ENCODE measurements around the gene PAK5. TPM values are rescaled to one million over a fixed set of nuclear protein-coding genes. Genes with fewer than 3 reads are reported as not detected.

Gene PAK5
- total RNA-seq, 4 donors from 2014 or later: 0.07 TPM; not detected in 3

DNA sequence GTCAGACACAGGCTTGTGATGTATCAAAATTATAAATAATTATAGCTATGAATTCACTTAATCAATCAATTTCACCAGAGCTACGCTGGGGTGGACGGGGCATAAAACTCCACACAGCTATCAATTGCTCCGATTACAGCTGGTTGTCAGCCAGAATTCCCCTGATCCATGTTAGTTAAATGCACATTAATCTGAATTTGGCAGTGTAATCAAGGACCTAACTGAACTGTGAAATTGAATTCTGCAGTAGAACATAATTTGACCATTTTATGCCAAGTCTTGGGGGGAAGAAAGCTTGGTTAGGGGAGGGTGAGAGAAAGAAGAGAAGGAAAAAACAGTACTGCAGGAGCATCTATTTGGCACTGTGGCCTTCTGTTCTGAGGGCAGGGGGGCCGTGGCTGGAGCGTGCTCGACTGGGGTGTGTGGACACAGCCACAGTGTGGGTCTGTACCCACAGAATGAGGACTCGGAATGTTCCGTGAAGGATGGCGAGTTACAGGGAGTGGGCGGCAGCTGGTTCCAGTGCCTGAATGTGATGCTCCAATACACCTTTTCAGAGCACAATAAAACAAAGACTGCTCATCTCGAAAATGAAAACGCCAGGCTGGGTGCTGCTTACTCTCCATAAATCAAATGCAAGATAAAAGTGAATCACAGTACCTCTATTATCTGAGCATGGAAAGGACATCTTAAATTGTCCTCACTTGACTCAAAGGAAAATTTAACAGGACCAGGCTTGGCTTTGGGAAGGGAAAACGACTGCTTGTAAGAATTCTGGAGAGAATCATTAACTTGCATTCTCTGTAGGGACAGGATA is 265.3 kb downstream of the PAK5 start:
- intact Hi-C loops (cut with DNase I; ENCODE audit: low total_unique reads): no loop called here
- DNase-seq: no peak
- Histone ChIP-seq H3K4me3 (no peak overlapping the region), H3K36me3 (no peaks in the 10 kb centered on the region), H3K9me3 (no peaks in the 10 kb centered on the region), H3K27me3 (no peaks in the 10 kb centered on the region), H3K27ac (no peak overlapping the region), H3K4me1 (no peaks in the 10 kb centered on the region)
- TF ChIP-seq, protein P1, sequence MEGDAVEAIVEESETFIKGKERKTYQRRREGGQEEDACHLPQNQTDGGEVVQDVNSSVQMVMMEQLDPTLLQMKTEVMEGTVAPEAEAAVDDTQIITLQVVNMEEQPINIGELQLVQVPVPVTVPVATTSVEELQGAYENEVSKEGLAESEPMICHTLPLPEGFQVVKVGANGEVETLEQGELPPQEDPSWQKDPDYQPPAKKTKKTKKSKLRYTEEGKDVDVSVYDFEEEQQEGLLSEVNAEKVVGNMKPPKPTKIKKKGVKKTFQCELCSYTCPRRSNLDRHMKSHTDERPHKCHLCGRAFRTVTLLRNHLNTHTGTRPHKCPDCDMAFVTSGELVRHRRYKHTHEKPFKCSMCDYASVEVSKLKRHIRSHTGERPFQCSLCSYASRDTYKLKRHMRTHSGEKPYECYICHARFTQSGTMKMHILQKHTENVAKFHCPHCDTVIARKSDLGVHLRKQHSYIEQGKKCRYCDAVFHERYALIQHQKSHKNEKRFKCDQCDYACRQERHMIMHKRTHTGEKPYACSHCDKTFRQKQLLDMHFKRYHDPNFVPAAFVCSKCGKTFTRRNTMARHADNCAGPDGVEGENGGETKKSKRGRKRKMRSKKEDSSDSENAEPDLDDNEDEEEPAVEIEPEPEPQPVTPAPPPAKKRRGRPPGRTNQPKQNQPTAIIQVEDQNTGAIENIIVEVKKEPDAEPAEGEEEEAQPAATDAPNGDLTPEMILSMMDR (IDR thresholded peaks at IDR 0.05): no peak
- no peak for TF ChIP-seq POLR2A (IDR thresholded peaks at IDR 0.05)

- Histone ChIP-seq H3K27ac (no peak overlapping the region), H3K27me3 (no peaks in the 10 kb centered on the region), H3K4me3 (no peak overlapping the region), H3K36me3 (no peaks in the 10 kb centered on the region), H3K4me1 (no peaks in the 10 kb centered on the region), H3K9me3 (no peaks in the 10 kb centered on the region)
- intact Hi-C loops (cut with DNase I; ENCODE audit: low total_unique reads): no loop called here
- DNase-seq: no peak
- no peak for TF ChIP-seq POLR2A (IDR thresholded peaks at IDR 0.05)
- TF ChIP-seq, protein P1 (IDR thresholded peaks at IDR 0.05): no peak
Observed at GRCh38 chr20:9572670-9573069, 266.2 kb downstream of the PAK5 start.

GRCh38 chr20:9571783-9572182 is 267.1 kb downstream of the PAK5 start:
- no peak for DNase-seq
- TF ChIP-seq POLR2A (IDR thresholded peaks at IDR 0.05): no peak
- TF ChIP-seq, protein P1 (IDR thresholded peaks at IDR 0.05): no peak
- Histone ChIP-seq H3K4me1 (no peaks in the 10 kb centered on the region), H3K27me3 (no peaks in the 10 kb centered on the region), H3K27ac (no peak overlapping the region), H3K4me3 (no peak overlapping the region), H3K36me3 (no peaks in the 10 kb centered on the region), H3K9me3 (no peaks in the 10 kb centered on the region)
- intact Hi-C loops (cut with DNase I; ENCODE audit: low total_unique reads): no loop called here

DNA sequence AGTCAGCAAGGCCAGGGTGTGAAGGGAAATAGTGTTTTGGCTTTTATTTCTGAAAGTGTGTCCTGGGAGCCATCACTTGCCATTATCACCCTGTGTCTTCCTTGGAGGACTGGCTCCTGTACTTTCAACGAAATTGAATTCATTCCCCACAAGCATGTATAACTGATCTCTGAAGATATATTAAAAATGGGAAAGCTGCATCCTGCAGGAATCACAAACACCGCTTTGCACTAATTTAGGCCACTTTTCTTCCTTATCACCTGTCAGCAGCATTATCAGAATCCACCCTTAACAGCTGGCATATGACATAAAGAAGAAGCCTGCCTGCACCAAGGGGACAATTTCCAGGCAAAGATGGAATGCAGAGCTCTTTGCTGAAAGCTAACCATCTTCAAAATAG is 268.3 kb downstream of the PAK5 start:
- no peaks in the 10 kb centered on the region for H3K4me1 ChIP-seq
- H3K27me3 ChIP-seq: no peaks in the 10 kb centered on the region
- TF ChIP-seq, protein P1 (IDR thresholded peaks at IDR 0.05): no peak
- no peak for TF ChIP-seq POLR2A (IDR thresholded peaks at IDR 0.05)
- no peak overlapping the region for H3K4me3 ChIP-seq
- H3K9me3 ChIP-seq: no peaks in the 10 kb centered on the region
- H3K36me3 ChIP-seq: no peaks in the 10 kb centered on the region
- no peak for DNase-seq
- no peak overlapping the region for H3K27ac ChIP-seq
- intact Hi-C loops (cut with DNase I; ENCODE audit: low total_unique reads): no loop called here

DNA sequence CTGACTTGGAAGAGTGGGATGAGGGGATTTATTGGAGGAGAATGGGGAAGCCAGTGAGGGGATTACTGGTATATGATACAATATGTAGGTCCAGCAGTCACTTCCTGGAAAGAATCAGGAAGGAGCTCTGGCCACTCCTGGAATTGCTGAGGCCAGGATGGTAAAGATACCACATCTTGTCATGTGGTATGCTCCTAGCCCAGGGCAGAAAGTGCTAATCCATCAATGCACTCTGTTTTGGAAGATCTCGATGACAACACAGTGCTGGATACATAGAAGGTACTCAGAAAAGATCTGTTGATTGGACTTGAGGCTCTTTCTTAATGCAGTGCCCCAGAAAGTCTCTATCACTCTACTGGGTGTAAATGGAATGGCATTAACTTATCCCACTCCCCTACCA is 271.9 kb downstream of the PAK5 start:
- H3K4me1 ChIP-seq: no peaks in the 10 kb centered on the region
- no peaks in the 10 kb centered on the region for H3K9me3 ChIP-seq
- intact Hi-C loops (cut with DNase I; ENCODE audit: low total_unique reads): no loop called here
- no peak for DNase-seq
- no peak overlapping the region for H3K4me3 ChIP-seq
- H3K36me3 ChIP-seq: no peaks in the 10 kb centered on the region
- TF ChIP-seq, protein P1 (IDR thresholded peaks at IDR 0.05): no peak
- no peak for TF ChIP-seq POLR2A (IDR thresholded peaks at IDR 0.05)
- no peaks in the 10 kb centered on the region for H3K27me3 ChIP-seq
- H3K27ac ChIP-seq: no peak overlapping the region

All from uterus (tissue), 4 donors.